Progenitor cell of endocrine pancreas (in vitro differentiated cells): ENCODE data around the gene ADAMTS17. TPM values are rescaled to one million over a fixed set of nuclear protein-coding genes. Genes with fewer than 3 reads are reported as not detected.
A peak's percentile ranks its signal among the peaks of the same experiment; 100 is the strongest.

Source experiments
- DNase-seq: peaks from one replicate; pipeline ENCODE4 v3.0.0; 2021; ENCODE audit warnings: low spot score; ENCODE audit not compliant: unreplicated experiment
- H3K27ac Mint-ChIP-seq: 2 replicates; pipeline ENCODE4 v1.8.0; 2021; ENCODE audit warnings: mild to moderate bottlenecking, moderate library complexity, mixed read lengths
- H3K27me3 Mint-ChIP-seq: 2 replicates; pipeline ENCODE4 v1.8.0; 2021; ENCODE audit warnings: mixed read lengths
- H3K36me3 Mint-ChIP-seq: 2 replicates; pipeline ENCODE4 v1.8.0; 2022; ENCODE audit warnings: mixed read lengths; ENCODE audit not compliant: insufficient read depth
- H3K4me1 Mint-ChIP-seq: 2 replicates; pipeline ENCODE4 v1.8.0; 2021; ENCODE audit warnings: low read depth, mixed read lengths
- H3K4me3 Mint-ChIP-seq: 2 replicates; pipeline ENCODE4 v1.8.0; 2021; ENCODE audit warnings: low read depth, mild to moderate bottlenecking, moderate library complexity, mixed read lengths
- H3K9me3 Mint-ChIP-seq: 2 replicates; pipeline ENCODE4 v1.8.0; 2021; ENCODE audit warnings: low read depth, mixed read lengths
- CTCF ChIP-seq: fragments of 200-600 bp; sonication (generic); IDR thresholded peaks from one replicate; pipeline ENCODE4 v1.5.0; 2021; ENCODE audit warnings: antibody characterized with exemption, mild to moderate bottlenecking; ENCODE audit not compliant: unreplicated experiment
- total RNA-seq: library from RNA; stranded (reverse); gene quantifications from 2 replicates; pipeline ENCODE4 v1.2.1, GENCODE V29; 2021

The ADAMTS17 gene
- total RNA-seq, 1 donor from 2014 or later: 3.5 TPM

- Mint-ChIP-seq H3K4me3 (no peak overlapping the region), H3K27ac (peak overlapping the region; percentile 73), H3K36me3 (no peaks in the 10 kb centered on the region), H3K9me3 (no peaks in the 10 kb centered on the region), H3K27me3 (no peaks in the 10 kb centered on the region), H3K4me1 (no peaks in the 10 kb centered on the region)
- no peak for TF ChIP-seq CTCF
- DNase-seq: no peak
Measured at GRCh38 chr15:100160953-100161352, 180.8 kb downstream of the ADAMTS17 start.

- H3K27ac Mint-ChIP-seq: no peak overlapping the region
- H3K36me3 Mint-ChIP-seq: no peaks in the 10 kb centered on the region
- no peaks in the 10 kb centered on the region for H3K4me1 Mint-ChIP-seq
- H3K4me3 Mint-ChIP-seq: no peak overlapping the region
- H3K27me3 Mint-ChIP-seq: no peaks in the 10 kb centered on the region
- DNase-seq: no peak
- no peaks in the 10 kb centered on the region for H3K9me3 Mint-ChIP-seq
- TF ChIP-seq CTCF: no peak
Measured at GRCh38 chr15:100159436-100159835, 182.3 kb downstream of the ADAMTS17 start.

GRCh38 chr15:100158356-100158755 lies 183.4 kb downstream of the ADAMTS17 start:
- Mint-ChIP-seq H3K27me3 (no peaks in the 10 kb centered on the region), H3K36me3 (no peaks in the 10 kb centered on the region), H3K9me3 (no peaks in the 10 kb centered on the region), H3K4me3 (no peak overlapping the region), H3K4me1 (no peaks in the 10 kb centered on the region), H3K27ac (no peak overlapping the region)
- no peak for DNase-seq
- no peak for TF ChIP-seq CTCF

GRCh38 chr15:100156201-100156600 lies 185.6 kb downstream of the ADAMTS17 start:
- no peaks in the 10 kb centered on the region for H3K4me1 Mint-ChIP-seq
- no peaks in the 10 kb centered on the region for H3K36me3 Mint-ChIP-seq
- no peak for TF ChIP-seq CTCF
- no peaks in the 10 kb centered on the region for H3K9me3 Mint-ChIP-seq
- no peaks in the 10 kb centered on the region for H3K27me3 Mint-ChIP-seq
- DNase-seq: no peak
- H3K4me3 Mint-ChIP-seq: no peak overlapping the region
- H3K27ac Mint-ChIP-seq: no peak overlapping the region

GRCh38 chr15:100154338-100154737 lies 187.4 kb downstream of the ADAMTS17 start:
- peaks cover under 1% of the 10 kb centered on the region for H3K9me3 Mint-ChIP-seq
- no peaks in the 10 kb centered on the region for H3K27me3 Mint-ChIP-seq
- DNase-seq: no peak
- no peak overlapping the region for H3K4me3 Mint-ChIP-seq
- H3K27ac Mint-ChIP-seq: no peak overlapping the region
- H3K4me1 Mint-ChIP-seq: no peaks in the 10 kb centered on the region
- no peaks in the 10 kb centered on the region for H3K36me3 Mint-ChIP-seq
- no peak for TF ChIP-seq CTCF
